HG02763 (cell line): Measurements from ENCODE around the gene MYH10.

Source experiments
- ATAC-seq: cut with Tn5 transposase; IDR thresholded peaks from one replicate; pipeline ENCODE4 v1.9.1; 2021; ENCODE audit warnings: mild to moderate bottlenecking, moderate library complexity; ENCODE audit not compliant: unreplicated experiment

MYH10 gene

DNA sequence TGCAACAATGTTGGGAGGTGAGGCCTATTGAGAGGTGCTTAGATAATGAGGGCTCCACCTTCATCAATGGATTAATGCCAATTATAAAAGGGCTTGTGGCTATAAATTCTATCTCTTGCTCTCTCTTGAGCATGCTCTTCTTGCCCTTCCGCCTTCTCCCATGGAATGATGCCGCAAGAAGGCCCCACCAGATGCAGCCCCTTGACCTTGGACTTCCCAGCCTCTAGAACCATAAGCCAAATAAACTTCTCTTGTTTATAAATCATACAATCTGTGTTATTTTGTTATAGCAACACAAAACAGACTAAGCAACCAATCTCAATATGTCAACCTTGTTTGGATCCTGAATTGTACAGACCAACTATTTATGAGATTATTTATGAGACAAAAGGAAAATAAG lies 20.0 kb downstream of the MYH10 start:
- no peak for ATAC-seq

DNA sequence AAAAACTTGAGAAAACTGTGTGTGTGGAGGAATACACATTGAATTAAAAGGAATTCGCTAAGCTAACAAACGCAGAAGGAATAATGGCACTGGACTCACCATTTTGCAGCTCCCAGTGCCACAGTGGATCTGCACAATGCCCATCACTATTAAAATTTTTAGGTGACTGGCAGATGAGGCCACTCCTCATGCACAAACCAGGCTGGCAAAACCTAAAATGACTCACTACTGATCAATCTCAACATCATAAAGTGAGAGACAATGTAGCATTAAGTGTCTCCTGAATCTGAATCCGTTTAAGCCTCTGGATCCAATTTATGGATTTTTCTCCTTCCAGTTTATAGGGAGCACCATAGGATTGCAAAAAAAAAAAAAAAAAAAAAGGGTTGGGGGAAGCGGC lies 20.6 kb downstream of the MYH10 start:
- no peak for ATAC-seq

DNA sequence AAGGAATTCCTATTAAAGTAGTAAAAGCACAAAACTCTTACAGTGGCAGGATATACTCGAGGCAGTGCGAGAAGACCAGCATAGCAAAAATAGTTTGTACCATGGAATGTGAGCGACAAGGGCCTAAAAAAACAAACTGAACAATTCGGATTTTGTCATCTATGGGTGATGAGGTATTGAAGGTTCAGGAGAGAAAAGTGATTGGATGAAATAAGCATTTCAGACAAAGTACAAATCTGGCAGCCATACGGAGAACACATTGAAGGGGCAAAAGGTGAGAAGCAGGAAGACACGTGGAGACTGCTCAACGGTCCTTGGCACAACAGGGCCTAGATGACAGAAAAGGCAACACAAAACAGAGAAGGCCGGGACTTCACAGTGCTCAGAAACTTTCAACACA lies 22.5 kb downstream of the MYH10 start:
- ATAC-seq: no peak

DNA sequence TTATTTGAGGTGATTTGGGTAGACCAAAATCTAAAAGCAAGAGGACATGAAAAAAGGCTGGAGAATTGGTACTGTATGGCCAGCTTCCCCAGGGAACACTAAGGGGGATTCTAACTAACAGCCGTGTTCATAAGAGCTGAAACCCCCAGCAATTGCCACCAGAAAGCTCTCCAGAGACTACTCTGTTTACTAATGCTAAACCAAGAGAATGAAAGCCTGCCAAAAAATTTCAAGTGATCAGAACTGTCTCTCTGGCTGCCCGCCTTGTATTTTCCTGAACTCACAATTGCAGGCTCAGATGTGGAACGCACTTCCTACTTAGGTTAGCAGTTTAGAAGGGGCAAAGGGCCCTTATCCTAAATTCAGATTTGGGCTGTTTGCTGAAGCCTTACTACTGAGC lies 24.1 kb downstream of the MYH10 start:
- no peak for ATAC-seq

DNA sequence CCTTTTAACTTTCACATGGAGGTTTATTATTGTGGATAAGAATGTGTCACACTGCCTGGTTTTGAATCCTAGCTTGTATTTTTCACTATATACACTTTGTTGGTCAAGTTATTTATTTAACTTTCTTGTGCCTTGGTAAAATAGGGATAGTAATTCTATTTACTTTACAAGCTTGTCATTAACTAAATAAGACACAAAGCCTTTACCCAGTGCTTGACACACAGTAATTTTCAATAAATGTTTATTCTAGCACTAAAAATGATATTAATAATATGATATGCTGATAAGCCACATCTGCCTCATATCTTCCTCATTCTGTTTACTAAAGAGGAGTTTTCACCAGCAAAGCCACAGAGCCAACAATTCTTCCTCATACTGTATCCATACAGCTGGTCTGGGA lies 27.8 kb downstream of the MYH10 start:
- no peak for ATAC-seq

DNA sequence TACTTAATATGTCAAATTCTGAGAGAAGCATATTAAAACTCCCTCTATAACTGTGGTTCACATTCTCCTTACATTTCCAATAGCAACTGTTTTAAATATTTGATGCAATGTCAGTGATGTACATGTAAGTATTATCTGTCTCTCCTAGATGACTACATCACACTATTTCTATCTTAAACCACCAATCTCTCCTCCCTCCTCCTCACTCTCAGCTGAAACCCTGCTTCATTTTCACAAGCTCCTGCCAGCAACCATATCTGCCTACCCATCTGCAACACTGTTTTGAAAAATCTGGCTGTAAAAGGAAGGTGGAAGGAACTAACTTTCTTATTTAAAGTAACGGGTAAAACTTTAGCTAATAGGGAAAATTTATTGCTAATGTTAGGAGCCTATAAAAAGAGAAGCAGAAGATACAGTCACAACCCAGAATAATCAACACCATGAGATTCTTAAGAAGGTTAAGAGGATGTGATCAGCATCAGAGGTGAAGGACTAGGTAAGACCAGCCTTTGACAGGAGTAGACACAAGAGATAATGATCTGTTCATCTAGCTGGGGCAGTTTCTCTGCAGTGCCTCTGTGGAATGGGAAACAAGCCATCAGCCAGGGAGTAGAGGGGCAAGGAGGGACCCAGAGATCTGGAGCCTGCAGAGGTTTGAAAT lies 31.0 kb downstream of the MYH10 start:
- ATAC-seq: no peak

DNA sequence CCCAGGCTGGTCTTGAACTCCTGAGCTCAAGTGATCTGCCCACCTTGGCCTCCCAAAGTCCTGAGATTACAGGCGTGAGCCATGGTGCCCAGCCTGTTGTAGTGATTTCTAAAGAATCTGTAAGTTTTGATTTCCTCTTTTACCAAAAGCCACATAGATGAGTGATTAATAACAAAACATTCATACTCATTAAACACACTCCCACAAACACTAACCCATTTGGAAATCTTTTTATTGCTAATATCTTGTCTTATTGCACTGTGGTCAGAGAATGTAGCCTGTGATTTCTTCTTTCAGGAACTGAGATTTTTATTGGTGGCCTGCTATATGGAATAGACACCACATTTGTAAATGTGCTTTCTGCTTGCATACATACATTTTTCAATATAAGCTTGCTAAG lies 31.6 kb downstream of the MYH10 start:
- no peak for ATAC-seq

DNA sequence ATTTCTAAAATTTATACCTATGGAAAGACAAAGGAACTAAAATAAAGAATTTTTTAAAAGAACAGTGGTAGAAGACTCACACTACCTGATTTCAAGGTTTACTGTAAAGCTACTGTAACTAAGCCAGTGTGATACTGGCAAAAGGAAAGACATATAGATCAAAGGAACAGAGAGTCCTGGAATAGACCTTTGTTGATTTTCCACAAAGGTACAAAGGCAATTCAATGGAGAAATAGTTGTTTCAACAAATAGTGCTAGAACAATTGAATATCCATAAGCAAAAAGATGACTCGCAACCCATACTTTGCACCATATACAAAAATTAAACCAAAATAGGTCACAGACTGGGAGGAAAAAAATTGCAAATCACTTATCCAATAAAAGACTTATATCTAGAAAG lies 36.7 kb downstream of the MYH10 start:
- no peak for ATAC-seq

DNA sequence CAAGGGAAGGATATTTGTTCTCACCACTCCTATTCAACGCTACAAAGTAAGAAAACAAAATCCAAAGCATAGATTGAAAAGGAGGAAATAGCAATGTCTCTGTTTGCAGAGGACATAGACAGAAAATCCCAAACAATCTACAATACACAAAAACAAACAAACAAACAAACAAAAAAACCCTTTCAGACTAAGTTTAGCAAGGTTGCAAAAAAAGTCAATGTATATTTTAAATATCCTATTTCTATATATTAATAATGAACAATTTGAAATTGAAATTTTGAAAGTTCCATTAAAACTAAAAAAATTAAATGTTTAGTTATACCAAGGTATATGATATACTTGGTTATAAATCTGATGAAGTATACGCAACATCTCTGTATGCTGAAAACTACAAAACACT lies 37.2 kb downstream of the MYH10 start:
- no peak for ATAC-seq

DNA sequence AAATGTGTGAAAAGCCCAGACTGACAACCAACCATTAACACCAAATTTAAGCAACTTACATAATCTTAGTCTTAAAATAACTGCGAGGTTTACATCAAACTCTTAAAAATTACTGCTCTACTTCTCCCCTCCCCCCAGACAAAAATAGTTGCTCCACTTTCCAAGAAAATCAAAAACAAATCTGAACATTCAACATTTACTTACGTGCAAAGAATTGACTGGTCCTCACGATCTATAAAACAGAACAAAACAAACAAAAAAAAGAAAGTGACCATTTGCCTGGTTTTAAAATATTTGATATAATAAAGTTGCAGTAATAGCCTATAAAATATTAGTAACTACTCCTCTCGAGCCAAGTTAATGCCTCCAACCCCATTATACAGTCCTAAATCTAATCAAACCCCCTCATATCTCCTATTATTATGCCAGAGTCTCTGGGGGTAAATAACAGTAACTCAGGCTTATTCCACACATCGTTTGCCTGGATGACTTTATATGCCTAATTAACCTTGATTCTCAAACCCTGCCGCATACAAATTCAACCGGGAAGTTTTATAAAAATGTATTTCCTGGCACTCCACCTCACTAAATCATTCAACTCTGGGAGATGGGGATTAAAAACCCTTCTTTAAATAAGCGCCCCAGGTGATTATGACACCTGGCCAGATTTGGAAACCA lies 41.5 kb downstream of the MYH10 start:
- ATAC-seq: no peak

DNA sequence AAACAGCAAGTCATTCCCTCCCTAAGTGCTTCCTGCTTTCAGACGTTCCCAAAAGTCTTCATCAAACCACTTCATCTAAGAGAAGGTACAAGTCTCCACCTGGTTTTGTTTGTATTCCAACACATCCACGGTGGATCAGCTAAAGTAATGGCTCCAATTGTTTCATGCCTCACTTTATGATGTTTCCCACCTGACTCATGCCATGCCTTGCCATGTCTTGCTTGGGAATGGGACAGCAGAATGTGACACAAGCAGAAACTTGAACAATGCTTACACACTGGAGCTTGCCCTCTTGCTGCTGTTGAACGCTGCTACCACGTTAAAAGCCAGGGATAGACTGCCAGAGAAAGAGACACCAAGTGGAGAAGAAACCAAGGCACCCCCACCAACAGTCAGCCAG lies 43.8 kb downstream of the MYH10 start:
- ATAC-seq: no peak

DNA sequence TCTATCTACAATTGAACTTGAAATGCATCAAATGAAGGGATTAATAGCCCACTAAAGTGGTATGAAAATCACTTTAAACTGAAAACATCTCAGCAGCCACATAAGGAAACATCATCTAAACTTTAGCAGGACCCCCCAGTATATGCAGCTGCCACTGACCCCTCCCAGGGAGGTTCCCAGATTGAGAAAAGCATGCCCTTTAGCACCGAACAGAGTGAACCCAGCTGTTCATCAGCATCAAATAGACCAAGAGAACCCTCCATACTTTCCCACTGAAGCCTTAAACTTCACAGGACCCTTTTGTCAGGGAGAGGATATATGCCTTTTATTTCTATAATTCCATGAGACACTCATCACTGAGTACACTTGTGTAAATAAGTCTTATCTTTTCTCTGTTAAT lies 44.6 kb downstream of the MYH10 start:
- ATAC-seq: no peak

DNA sequence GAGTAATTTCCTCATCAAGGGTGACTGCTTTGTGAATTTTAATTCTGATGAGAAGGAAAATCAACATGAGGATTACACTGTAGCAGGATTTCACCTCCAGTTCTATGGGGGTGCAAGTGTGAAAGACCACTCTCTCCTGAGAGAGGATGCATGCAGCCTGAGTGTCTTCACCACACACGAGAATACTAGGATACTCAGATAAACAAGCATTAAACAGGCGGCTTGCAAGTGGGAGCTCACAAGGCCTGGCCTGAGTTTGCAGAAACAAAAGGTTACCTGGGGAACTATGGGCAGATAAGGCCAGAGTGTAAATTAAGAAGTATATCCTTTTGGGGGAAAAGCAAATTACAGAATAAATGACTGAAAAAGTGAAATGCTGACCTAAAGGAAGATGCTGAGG lies 46.6 kb downstream of the MYH10 start:
- no peak for ATAC-seq

DNA sequence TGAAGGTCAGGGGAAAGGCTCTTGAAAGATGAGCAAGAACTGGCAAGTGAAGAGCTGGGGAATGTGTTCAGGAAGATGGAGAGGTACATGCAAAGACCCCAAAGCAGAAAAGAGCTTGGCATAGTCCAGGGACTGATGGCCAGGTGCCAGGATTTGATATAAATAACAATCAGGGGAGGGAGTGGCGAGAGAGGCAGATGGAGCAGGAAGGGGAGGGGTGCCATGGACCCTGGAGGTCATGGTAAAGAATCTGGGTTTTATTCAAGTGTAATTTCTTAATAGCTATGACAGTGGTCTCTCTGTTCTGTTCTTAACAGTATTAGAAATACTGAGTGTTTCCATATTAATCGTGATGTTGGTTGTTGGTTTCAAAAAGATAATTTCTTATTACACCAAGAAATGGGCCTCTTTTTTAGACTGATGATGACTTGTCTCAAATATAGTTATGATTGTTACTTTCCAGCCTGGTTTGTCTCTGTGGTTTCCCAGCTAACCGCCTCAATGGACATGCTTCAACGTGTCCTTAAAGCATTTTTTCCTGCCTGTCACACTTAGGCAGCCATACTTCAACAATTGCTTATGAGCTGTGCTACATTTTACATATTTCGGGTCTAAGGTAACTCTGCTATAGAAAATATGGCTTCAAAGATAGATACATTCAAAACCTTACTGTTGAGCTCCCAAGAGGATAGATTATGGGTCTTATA lies 49.4 kb downstream of the MYH10 start:
- no peak for ATAC-seq

DNA sequence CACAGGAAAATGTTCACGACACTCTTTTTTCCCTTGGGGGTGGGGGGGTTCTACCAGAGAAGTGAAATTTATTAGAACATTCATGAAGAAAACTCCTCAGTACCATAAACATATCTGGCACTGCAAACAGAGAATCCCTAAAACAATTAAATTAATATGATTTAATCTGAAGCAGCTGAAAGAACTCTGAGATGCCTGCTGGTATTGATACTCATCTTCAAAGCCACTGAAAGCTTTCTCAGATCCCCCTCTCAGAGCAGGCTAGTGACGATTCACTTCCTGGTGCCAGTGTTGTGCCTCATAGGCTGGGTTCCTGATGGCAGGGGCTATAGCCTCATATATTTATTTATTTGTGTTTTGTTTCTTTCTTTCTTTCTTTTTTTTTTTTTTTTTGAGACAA lies 52.7 kb downstream of the MYH10 start:
- ATAC-seq: no peak

DNA sequence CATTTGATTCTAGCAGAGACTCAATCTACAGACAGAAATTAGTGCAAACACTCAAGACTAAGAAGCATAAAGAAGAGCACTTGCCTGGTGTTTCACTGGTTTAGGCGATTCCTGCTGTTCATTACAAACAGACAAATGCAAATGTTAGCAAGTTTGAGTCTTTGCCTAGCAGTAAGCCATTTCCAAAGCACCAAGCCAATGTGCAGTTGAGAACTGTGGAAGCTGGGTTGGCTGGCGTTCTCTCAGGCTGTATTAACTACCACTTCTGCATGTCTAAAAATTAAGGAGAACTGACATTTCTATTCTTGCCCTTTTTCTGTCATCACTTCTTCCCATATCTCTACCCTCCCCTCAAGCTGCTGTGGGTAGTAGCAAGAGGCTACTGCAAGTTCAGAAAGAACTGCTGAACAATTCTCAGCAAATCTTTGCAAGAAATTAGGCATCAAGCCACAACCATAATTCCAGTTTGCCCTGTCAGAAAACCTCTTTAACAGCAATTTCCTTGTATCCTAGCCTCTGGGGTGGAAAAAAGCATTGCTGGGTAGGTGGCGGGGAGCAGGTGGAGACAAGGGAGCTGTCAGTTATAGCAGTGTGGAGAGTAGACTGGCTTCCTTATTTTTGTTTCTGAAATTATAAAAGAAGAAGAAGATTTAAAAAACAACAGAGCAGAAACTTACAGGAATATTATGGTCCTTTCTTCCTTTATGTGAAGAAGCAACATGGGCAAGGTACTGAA lies 53.8 kb downstream of the MYH10 start:
- no peak for ATAC-seq

DNA sequence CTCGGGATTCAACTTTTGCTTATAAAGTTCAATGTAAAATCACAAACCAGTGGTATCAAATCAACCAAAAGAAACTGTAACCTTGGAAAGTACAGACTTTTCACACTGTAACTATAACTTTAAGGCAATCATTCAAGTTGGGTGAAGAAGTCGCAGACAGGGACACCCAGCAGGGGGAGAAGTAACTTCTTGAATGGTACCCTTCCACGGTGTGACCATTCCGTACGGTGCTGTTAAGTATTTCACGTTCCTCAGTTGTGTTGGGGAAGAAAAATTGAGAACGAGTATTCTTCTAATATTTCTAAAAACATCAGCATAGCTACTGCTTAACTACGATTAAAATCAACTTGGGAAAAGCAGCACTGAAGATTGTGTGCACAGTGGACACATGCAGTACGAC lies 55.8 kb downstream of the MYH10 start:
- ATAC-seq: no peak

DNA sequence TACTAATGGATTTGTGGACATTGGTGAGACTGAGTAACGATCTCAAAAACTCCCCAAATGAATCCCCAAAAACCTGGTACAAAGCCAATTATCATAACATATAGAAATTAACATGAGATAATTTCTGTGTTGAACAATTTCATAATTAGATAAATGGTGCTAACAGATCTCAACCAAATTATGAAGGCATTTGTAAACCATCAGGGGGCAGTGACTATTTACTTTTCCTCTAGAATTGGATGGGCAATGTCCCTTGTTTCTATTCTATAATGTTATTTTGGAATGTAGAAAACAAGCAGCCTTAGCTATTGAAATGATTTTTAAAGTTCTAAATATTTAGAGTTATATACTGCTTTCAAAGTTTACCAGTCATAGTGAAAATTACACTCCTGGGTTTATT lies 57.8 kb downstream of the MYH10 start:
- no peak for ATAC-seq

DNA sequence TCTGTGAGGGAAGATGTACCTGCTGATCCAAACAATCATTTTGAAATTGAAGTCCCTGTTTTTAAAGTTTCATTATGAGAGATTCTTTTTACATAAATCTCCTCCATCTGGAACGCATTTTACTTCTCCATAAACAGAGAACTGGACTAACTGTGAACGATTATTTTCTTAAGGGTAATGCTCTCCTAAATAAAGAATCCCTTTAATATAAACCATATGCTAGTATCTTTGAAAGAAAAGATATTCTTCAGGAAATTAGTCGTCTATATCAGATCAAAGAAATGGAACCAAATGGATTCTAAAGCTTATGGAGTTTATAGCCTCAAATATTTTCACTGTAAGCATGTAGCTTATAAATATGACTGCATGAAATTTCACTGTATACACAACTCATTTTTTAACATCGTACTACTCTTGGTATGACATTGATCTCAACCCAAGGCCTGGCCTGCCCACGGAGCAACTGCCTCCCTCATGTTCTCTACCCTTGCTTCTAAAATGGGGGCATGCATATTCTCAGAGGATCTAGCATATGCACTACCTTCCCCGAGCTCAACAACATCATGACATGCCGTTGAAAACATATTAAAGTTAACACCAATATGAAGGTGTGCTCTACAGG lies 66.4 kb downstream of the MYH10 start:
- ATAC-seq: no peak

DNA sequence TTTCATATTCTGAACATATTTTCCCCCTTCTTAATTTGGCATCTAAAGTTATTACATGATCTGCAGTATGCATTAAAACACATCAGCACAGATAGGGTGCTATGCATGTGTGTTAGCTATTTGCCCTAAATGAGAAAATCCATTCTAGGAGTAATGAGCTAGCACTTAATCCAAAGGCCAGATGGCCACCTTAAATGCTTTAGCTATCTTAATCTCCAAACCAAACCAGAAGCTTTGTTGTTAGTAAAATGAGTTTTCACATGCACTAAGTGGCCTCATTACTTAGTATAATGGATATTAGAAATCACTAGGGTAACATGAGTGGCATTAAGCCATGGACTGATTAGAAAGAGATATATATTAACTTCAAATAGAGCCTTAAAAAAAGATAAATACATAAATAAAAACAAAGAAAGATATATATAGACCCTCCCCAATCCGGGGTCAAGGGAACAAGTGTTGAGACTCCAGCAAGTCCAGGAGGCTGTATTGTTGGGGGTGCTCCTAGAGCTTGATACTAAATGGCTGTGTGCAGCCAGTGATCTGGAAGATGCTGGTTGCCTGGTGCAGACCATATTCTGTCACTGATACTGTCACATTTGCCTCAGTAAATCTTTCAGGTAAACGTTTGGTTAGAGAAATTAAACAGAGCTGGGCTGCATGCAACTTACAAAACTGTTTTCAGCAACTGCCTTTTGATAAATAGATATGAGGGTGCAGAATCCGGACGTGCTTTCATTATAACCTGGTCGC lies 67.3 kb downstream of the MYH10 start:
- no peak for ATAC-seq

DNA sequence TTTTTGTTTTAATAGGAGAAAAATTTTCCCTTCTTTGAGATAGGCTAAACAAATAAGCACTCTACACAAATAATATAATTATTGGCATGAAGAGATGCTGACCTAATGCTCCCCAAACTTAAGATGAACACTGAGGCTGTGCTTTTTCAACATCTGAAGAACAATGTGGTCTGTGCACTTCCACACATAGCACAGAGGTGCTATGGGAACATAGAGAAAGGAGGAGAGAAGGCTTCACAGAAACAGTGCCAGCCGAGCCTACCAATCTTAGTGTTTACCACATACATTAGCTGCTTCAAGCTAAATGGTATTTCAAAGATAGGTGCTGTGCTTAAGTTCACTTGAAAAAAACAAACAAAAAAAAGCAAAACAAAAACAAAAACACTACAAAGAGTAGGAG lies 72.4 kb downstream of the MYH10 start:
- ATAC-seq: no peak
